CD8-positive, alpha-beta memory T cell (primary cell): ENCODE measurements around the gene TRNAU1AP. TPM values are rescaled to one million over a fixed set of nuclear protein-coding genes. Genes with fewer than 3 reads are reported as not detected.
"Not testable (repeated sequence)": the region's sequence is repeated elsewhere in the genome, so short reads cannot be mapped to it uniquely, and the experiment has no call there.

Experiments
- CTCF ChIA-PET: fragments of 350-600 bp; sonication (Branson Sonifier 250); formaldehyde crosslinking; loops from one replicate; lab custom pipeline; 2021; ENCODE audit warnings: antibody characterized with exemption; lab: Charles Lee
- POLR2A ChIA-PET: fragments of 350-600 bp; sonication (Branson Sonifier 250); formaldehyde crosslinking; loops from one replicate; lab custom pipeline; 2021; ENCODE audit warnings: antibody characterized with exemption; lab: Charles Lee
- DNase-seq, 5 donors: peaks; one replicate each; pipeline versions ENCODE4 v3.0.0 to v3.0.0-alpha.2; 2020 to 2022; ENCODE audit warnings: mixed read lengths in 1 of 5
- H3K27ac ChIP-seq: one replicate; pipeline ENCODE4 v1.7.0; 2013; ENCODE audit warnings: low read depth, mild to moderate bottlenecking, low read length, moderate library complexity
- H3K27me3 ChIP-seq: 2 replicates; pipeline ENCODE4 v1.7.0; 2013; ENCODE audit warnings: low read length, mild to moderate bottlenecking; ENCODE audit not compliant: insufficient read depth, poor library complexity, severe bottlenecking
- H3K36me3 ChIP-seq: 2 replicates; pipeline ENCODE4 v1.7.0; 2013; ENCODE audit warnings: mild to moderate bottlenecking, low read length, moderate library complexity; ENCODE audit not compliant: insufficient read depth
- H3K4me1 ChIP-seq: 2 replicates; pipeline ENCODE4 v1.7.0; 2013; ENCODE audit warnings: mild to moderate bottlenecking, low read length, moderate library complexity; ENCODE audit not compliant: insufficient read depth
- H3K4me3 ChIP-seq: 2 replicates; pipeline ENCODE4 v1.7.0; 2013; ENCODE audit warnings: mild to moderate bottlenecking, low read length
- H3K9me3 ChIP-seq: 2 replicates; pipeline ENCODE4 v1.7.0; 2013; ENCODE audit warnings: mild to moderate bottlenecking, low read length
- H3K27ac Mint-ChIP-seq, 8 donors: one replicate each; pipeline ENCODE4 v1.8.0; 2020 to 2021; ENCODE audit warnings: mixed read lengths in 8 of 8, mild to moderate bottlenecking in 6 of 8, inconsistent platforms in 3 of 8, moderate library complexity in 3 of 8
- H3K27me3 Mint-ChIP-seq, 2 donors: one replicate each; pipeline ENCODE4 v1.8.0; 2020 to 2021; ENCODE audit warnings: mixed read lengths in 2 of 2, mild to moderate bottlenecking in 1 of 2, moderate library complexity in 1 of 2
- H3K36me3 Mint-ChIP-seq, 3 donors: one replicate each; pipeline ENCODE4 v1.8.0; 2020 to 2021; ENCODE audit warnings: mixed read lengths in 3 of 3, inconsistent platforms in 1 of 3, mild to moderate bottlenecking in 1 of 3
- H3K4me1 Mint-ChIP-seq, 3 donors: one replicate each; pipeline ENCODE4 v1.8.0; 2020 to 2021; ENCODE audit warnings: mixed read lengths in 3 of 3, inconsistent platforms in 1 of 3, mild to moderate bottlenecking in 1 of 3
- H3K4me3 Mint-ChIP-seq, 7 donors: one replicate each; pipeline ENCODE4 v1.8.0; 2020 to 2021; ENCODE audit warnings: mixed read lengths in 7 of 7, mild to moderate bottlenecking in 6 of 7, moderate library complexity in 4 of 7, inconsistent platforms in 2 of 7
- H3K9me3 Mint-ChIP-seq, 5 donors: one replicate each; pipeline ENCODE4 v1.8.0; 2020 to 2022; ENCODE audit warnings: mixed read lengths in 5 of 5, mild to moderate bottlenecking in 3 of 5, moderate library complexity in 2 of 5, inconsistent platforms in 1 of 5
- polyA plus RNA-seq: library from polyadenylated mRNA; unstranded; fragments of 300-500 nt; fragmentation: Illumina TruSeq; gene quantifications from one replicate; pipeline ENCODE4 v1.2.3, GENCODE V29; 2021
- total RNA-seq, 2 experiments: library from RNA; stranded (reverse); gene quantifications; one replicate each; pipeline ENCODE4 v1.2.3, GENCODE V29; 2021

TRNAU1AP gene
- total and polyA plus RNA-seq, 3 experiments from 2014 or later = 26.6 to 49.6 (median 46.0) TPM

GRCh38 chr1:28522537-28522936 is 30.3 kb upstream of the TRNAU1AP start:
- POLR2A ChIA-PET = not testable (repeated sequence)
- Mint-ChIP-seq H3K4me3 (peak overlapping the region in 1 of 7 donors; percentile 6), H3K4me1 (peaks cover 16 to 18% (median 17%) of the 10 kb centered on the region in 3 donors)

DNA sequence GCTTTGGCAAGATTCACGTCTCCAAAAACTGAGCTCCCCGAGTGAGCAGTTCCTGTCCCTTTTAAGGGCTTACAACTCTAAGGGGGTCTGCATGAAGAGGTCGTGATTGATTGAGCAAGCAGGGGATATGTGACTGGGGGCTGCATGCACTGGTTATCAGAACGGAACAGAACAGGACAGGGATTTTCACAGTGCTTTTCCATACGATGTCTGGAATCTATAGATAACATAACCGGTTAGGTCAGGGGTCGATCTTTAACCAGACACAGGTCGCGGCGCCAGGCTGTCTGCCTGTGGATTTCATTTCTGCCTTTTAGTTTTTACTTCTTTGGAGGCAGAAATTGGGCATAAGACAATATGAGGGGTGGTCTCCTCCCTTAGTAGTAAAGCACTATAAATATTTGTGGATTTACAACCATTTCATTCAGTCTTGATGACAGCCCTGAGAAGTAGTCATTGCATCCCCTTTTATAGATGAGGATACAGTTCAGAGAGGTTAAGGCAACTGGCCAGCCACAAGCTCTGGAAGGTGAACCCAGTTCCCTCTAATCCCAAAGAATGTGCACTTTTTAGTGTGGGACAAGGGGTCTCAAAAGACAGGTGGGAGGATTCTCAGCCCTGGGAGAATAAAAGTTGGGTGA is 27.8 kb upstream of the TRNAU1AP start:
- H3K4me3 Mint-ChIP-seq, H3K9me3 ChIP-seq, POLR2A ChIA-PET, CTCF ChIA-PET, H3K27me3 ChIP-seq, H3K4me1 Mint-ChIP-seq, H3K9me3 Mint-ChIP-seq, H3K4me3 ChIP-seq, H3K27me3 Mint-ChIP-seq, H3K36me3 ChIP-seq, H3K4me1 ChIP-seq, DNase-seq, H3K36me3 Mint-ChIP-seq: not testable (repeated sequence)
- peak overlapping the region in 1 of 8 donors; percentile 76 for H3K27ac Mint-ChIP-seq
- H3K27ac ChIP-seq = peak overlapping the region; percentile 39

More at GRCh38 chr1:28522537-28522936, 30.3 kb upstream of the TRNAU1AP start:
- CTCF ChIA-PET, H3K9me3 Mint-ChIP-seq, H3K27ac ChIP-seq, H3K27ac Mint-ChIP-seq, DNase-seq, H3K36me3 ChIP-seq, H3K27me3 Mint-ChIP-seq, H3K27me3 ChIP-seq, H3K4me3 ChIP-seq, H3K36me3 Mint-ChIP-seq, H3K9me3 ChIP-seq: not testable (repeated sequence)
- peaks cover 15% of the 10 kb centered on the region for H3K4me1 ChIP-seq

GRCh38 chr1:28526886-28527285 is 26.0 kb upstream of the TRNAU1AP start:
- POLR2A ChIA-PET = no interaction called here
- Histone ChIP-seq H3K4me1 (no peaks in the 10 kb centered on the region), H3K4me3 (no peak overlapping the region), H3K27me3 (no peaks in the 10 kb centered on the region), H3K9me3 (no peaks in the 10 kb centered on the region), H3K27ac (no peak overlapping the region), H3K36me3 (peaks cover 2% of the 10 kb centered on the region)
- no peak overlapping the region for H3K4me3 Mint-ChIP-seq
- no peaks in the 10 kb centered on the region for H3K9me3 Mint-ChIP-seq
- no peaks in the 10 kb centered on the region for H3K27me3 Mint-ChIP-seq
- CTCF ChIA-PET = no interaction called here
- H3K27ac Mint-ChIP-seq = no peak overlapping the region
- H3K4me1 Mint-ChIP-seq = peaks cover 0 to 3% (median 0%) of the 10 kb centered on the region in 3 donors
- DNase-seq = no peak
- peaks cover 0 to 14% (median 5%) of the 10 kb centered on the region in 3 donors for H3K36me3 Mint-ChIP-seq

DNA sequence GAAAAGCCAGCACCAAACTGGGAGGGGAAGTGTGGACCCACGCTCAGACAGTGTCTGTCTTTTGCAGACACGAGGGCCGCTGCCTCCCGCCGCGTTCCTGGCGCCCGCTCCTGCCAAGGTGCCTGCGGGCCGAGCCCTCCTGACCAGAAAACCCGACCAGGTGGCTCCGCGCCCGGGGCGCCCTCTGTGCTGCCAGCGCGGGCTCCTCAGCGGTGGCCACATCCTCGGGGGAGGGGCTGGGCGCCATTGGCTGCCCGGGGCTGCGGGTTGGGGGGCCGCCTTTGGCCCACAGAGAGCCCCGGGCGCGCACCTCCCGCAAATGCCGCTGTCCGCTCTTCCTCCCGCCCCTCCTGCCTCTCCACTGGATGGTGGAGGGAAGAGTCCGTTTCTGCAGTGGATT is 22.4 kb upstream of the TRNAU1AP start:
- peaks cover 0 to 30% (median 6%) of the 10 kb centered on the region in 3 donors for H3K36me3 Mint-ChIP-seq
- no peak overlapping the region for H3K27ac Mint-ChIP-seq
- H3K27me3 Mint-ChIP-seq = no peaks in the 10 kb centered on the region
- CTCF ChIA-PET = no interaction called here
- no peak overlapping the region for H3K27ac ChIP-seq
- no peaks in the 10 kb centered on the region for H3K4me1 ChIP-seq
- H3K9me3 Mint-ChIP-seq = no peaks in the 10 kb centered on the region
- no peak overlapping the region for H3K4me3 ChIP-seq
- no peak overlapping the region for H3K4me3 Mint-ChIP-seq
- H3K36me3 ChIP-seq = peaks cover 4% of the 10 kb centered on the region
- DNase-seq = no peak
- no peaks in the 10 kb centered on the region for H3K4me1 Mint-ChIP-seq
- no peaks in the 10 kb centered on the region for H3K27me3 ChIP-seq
- no peaks in the 10 kb centered on the region for H3K9me3 ChIP-seq
- POLR2A ChIA-PET = no interaction called here

- CTCF ChIA-PET = no interaction called here
- H3K4me3 Mint-ChIP-seq = no peak overlapping the region
- POLR2A ChIA-PET = no interaction called here
Measured at GRCh38 chr1:28534671-28535070, 18.2 kb upstream of the TRNAU1AP start.

GRCh38 chr1:28535180-28535579 is 17.7 kb upstream of the TRNAU1AP start:
- peaks cover 0 to 1% of the 10 kb centered on the region in 2 donors for H3K27me3 Mint-ChIP-seq
- Histone ChIP-seq H3K9me3 (no peaks in the 10 kb centered on the region), H3K27ac (no peak overlapping the region), H3K4me1 (no peaks in the 10 kb centered on the region), H3K4me3 (no peak overlapping the region), H3K27me3 (no peaks in the 10 kb centered on the region), H3K36me3 (peaks cover 19% of the 10 kb centered on the region)
- H3K36me3 Mint-ChIP-seq = peaks cover 0 to 50% (median 8%) of the 10 kb centered on the region in 3 donors
- H3K27ac Mint-ChIP-seq = peak overlapping the region in 1 of 8 donors; percentile 38
- no peak overlapping the region for H3K4me3 Mint-ChIP-seq
- H3K4me1 Mint-ChIP-seq = no peaks in the 10 kb centered on the region
- ChIA-PET POLR2A (no interaction called here), CTCF (no interaction called here)
- no peaks in the 10 kb centered on the region for H3K9me3 Mint-ChIP-seq
- DNase-seq = no peak

More at GRCh38 chr1:28534671-28535070, 18.2 kb upstream of the TRNAU1AP start:
- H3K27ac ChIP-seq = no peak overlapping the region
- DNase-seq = no peak
- H3K36me3 Mint-ChIP-seq = peaks cover 0 to 54% (median 8%) of the 10 kb centered on the region in 3 donors
- no peaks in the 10 kb centered on the region for H3K9me3 ChIP-seq
- no peaks in the 10 kb centered on the region for H3K9me3 Mint-ChIP-seq
- H3K4me1 ChIP-seq = no peaks in the 10 kb centered on the region
- H3K27me3 ChIP-seq = no peaks in the 10 kb centered on the region
- H3K27me3 Mint-ChIP-seq = peaks cover 0 to 1% of the 10 kb centered on the region in 2 donors
- peaks cover 19% of the 10 kb centered on the region for H3K36me3 ChIP-seq
- no peak overlapping the region for H3K4me3 ChIP-seq
- no peaks in the 10 kb centered on the region for H3K4me1 Mint-ChIP-seq
- no peak overlapping the region for H3K27ac Mint-ChIP-seq

GRCh38 chr1:28537457-28538199 is 15.3 kb upstream of the TRNAU1AP start:
- POLR2A ChIA-PET = no interaction called here
- no peaks in the 10 kb centered on the region for H3K27me3 ChIP-seq
- no peak overlapping the region for H3K4me3 ChIP-seq
- peaks cover 15% of the 10 kb centered on the region for H3K36me3 ChIP-seq
- H3K9me3 ChIP-seq = no peaks in the 10 kb centered on the region
- H3K9me3 Mint-ChIP-seq = no peaks in the 10 kb centered on the region
- CTCF ChIA-PET = interaction anchor here (0.9 kb wide), 1 partner anchor 198 kb away, joined by 3 read pairs; no protein-coding TSS in a partner anchor
- H3K27ac Mint-ChIP-seq = peak overlapping the region in 1 of 8 donors; percentile 68
- H3K27ac ChIP-seq = no peak overlapping the region
- DNase-seq = no peak
- H3K4me3 Mint-ChIP-seq = no peak overlapping the region
- peaks cover 0 to 36% (median 3%) of the 10 kb centered on the region in 3 donors for H3K36me3 Mint-ChIP-seq
- peaks cover 0 to 1% of the 10 kb centered on the region in 2 donors for H3K27me3 Mint-ChIP-seq
- H3K4me1 Mint-ChIP-seq = no peaks in the 10 kb centered on the region
- no peaks in the 10 kb centered on the region for H3K4me1 ChIP-seq

GRCh38 chr1:28538286-28538685 is 14.6 kb upstream of the TRNAU1AP start:
- Mint-ChIP-seq H3K36me3 (peaks cover 0 to 35% (median 3%) of the 10 kb centered on the region in 3 donors), H3K4me1 (no peaks in the 10 kb centered on the region), H3K27ac (peak overlapping the region in 4 of 8 donors; percentile 22 to 68 (median 64)), H3K27me3 (peaks cover 0 to 1% of the 10 kb centered on the region in 2 donors), H3K9me3 (no peaks in the 10 kb centered on the region), H3K4me3 (no peak overlapping the region)
- ChIA-PET CTCF (interaction anchor here (0.9 kb wide), 1 partner anchor 197 kb away, joined by 3 read pairs; no protein-coding TSS in a partner anchor), POLR2A (no interaction called here)
- no peaks in the 10 kb centered on the region for H3K4me1 ChIP-seq
- no peak overlapping the region for H3K27ac ChIP-seq
- no peak for DNase-seq
- no peaks in the 10 kb centered on the region for H3K27me3 ChIP-seq
- H3K4me3 ChIP-seq = no peak overlapping the region
- no peaks in the 10 kb centered on the region for H3K9me3 ChIP-seq
- peaks cover 15% of the 10 kb centered on the region for H3K36me3 ChIP-seq
